OCI-LY1 (cell line): ENCODE data around the gene TRIO.

ENCODE experiments used
- H2AFZ ChIP-seq: fragments of 200-600 bp; sonication (generic), shearing (Covaris generic); 2 replicates; pipeline ENCODE4 v1.6.0; 2014; ENCODE audit warnings: antibody characterized with exemption, mild to moderate bottlenecking, low read length
- H3F3A ChIP-seq: fragments of 200-600 bp; sonication (generic), shearing (Covaris generic); 2 replicates; pipeline ENCODE4 v1.6.0; 2014; ENCODE audit warnings: mild to moderate bottlenecking, antibody characterized with exemption, low read length, moderate library complexity; ENCODE audit not compliant: insufficient read depth
- H3K27ac ChIP-seq: fragments of 200-600 bp; sonication (generic); 2 replicates; pipeline ENCODE4 v1.5.1; 2014; ENCODE audit warnings: low read length, mixed run types, mild to moderate bottlenecking, low read depth; ENCODE audit not compliant: poor library complexity, severe bottlenecking
- H3K27me3 ChIP-seq: fragments of 200-600 bp; sonication (generic); 2 replicates; pipeline ENCODE4 v1.6.0; 2014; ENCODE audit warnings: antibody characterized with exemption, mild to moderate bottlenecking, low read length, moderate library complexity; ENCODE audit not compliant: insufficient read depth
- H3K36me3 ChIP-seq: fragments of 200-600 bp; sonication (generic); 2 replicates; pipeline ENCODE4 v1.6.1; 2014; ENCODE audit warnings: mild to moderate bottlenecking, antibody characterized with exemption, low read length, moderate library complexity, mixed read lengths; ENCODE audit not compliant: insufficient read depth
- H3K4me1 ChIP-seq: fragments of 200-600 bp; sonication (generic); 2 replicates; pipeline ENCODE4 v1.5.1; 2014; ENCODE audit warnings: mild to moderate bottlenecking, low read length, moderate library complexity; ENCODE audit not compliant: insufficient read depth, severe bottlenecking
- H3K4me2 ChIP-seq: fragments of 200-600 bp; sonication (generic), shearing (Covaris generic); 2 replicates; pipeline ENCODE4 v1.6.1; 2014; ENCODE audit warnings: low read length
- H3K4me3 ChIP-seq: fragments of 200-600 bp; sonication (generic); 2 replicates; pipeline ENCODE4 v1.5.1; 2014; ENCODE audit warnings: low read length, low read depth, mild to moderate bottlenecking, mixed read lengths; ENCODE audit not compliant: poor library complexity, severe bottlenecking
- H3K79me2 ChIP-seq: fragments of 200-600 bp; shearing (Covaris generic); 2 replicates; pipeline ENCODE4 v1.6.1; 2016; ENCODE audit warnings: mixed run types, low read length, mixed read lengths; ENCODE audit not compliant: insufficient read depth
- H3K9ac ChIP-seq: fragments of 200-600 bp; sonication (generic), shearing (Covaris generic); 2 replicates; pipeline ENCODE4 v1.6.1; 2014; ENCODE audit warnings: mild to moderate bottlenecking, low read length, mixed read lengths
- H3K9me2 ChIP-seq: fragments of 200-600 bp; sonication (generic), shearing (Covaris generic); 2 replicates; pipeline ENCODE4 v1.6.1; 2014; ENCODE audit warnings: low read depth, mild to moderate bottlenecking, low read length, mixed read lengths
- H3K9me3 ChIP-seq: fragments of 200-600 bp; shearing (Covaris generic); 2 replicates; pipeline ENCODE4 v1.6.1; 2014; ENCODE audit warnings: low read length, mixed read lengths
- H4K20me1 ChIP-seq: fragments of 200-600 bp; sonication (generic), shearing (Covaris generic); 2 replicates; pipeline ENCODE4 v1.6.0; 2016; ENCODE audit warnings: mild to moderate bottlenecking, low read length; ENCODE audit not compliant: insufficient read depth
- EZH2 ChIP-seq: fragments of 200-600 bp; sonication (generic), shearing (Covaris generic); IDR thresholded peaks from 2 replicates; pipeline ENCODE4 v1.8.0; 2017; ENCODE audit warnings: borderline replicate concordance, mixed run types, mild to moderate bottlenecking, antibody characterized with exemption, low read length, moderate library complexity, mixed read lengths
- TF ChIP-seq, protein P1 (sequence below): fragments of 200-600 bp; sonication (generic), shearing (Covaris generic); IDR thresholded peaks from 2 replicates; pipeline ENCODE4 v1.5.1; 2017; ENCODE audit warnings: mild to moderate bottlenecking, antibody characterized with exemption, low read length, moderate library complexity, mixed read lengths

TRIO gene

DNA sequence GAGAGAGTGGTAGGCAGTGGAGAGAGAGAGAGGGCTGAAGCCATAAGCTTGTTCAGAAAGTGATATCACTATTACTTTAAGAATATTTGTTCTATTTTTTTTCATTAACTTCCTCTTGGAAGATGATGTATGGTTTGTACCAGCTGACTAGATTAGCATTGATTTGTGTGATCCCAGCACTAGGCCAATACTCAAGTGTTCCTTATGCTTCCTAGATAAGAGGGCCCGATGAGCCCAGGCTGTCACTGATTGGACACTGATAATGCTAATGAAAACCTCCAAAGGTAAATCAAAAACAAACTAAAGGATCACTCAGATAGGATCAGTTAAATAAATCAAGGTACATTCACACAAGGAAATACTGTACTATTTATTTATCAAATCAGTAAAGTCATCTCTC lies 385.8 kb downstream of the TRIO start:
- Histone ChIP-seq H3K4me2 (no peak overlapping the region), H3K27ac (no peak overlapping the region), H3K27me3 (no peaks in the 10 kb centered on the region), H3K79me2 (no peaks in the 10 kb centered on the region), H3K9me3 (no peaks in the 10 kb centered on the region), H3K4me1 (no peaks in the 10 kb centered on the region), H3K36me3 (no peaks in the 10 kb centered on the region), H3K9ac (no peak overlapping the region), H3K9me2 (no peaks in the 10 kb centered on the region), H3F3A (no peaks in the 10 kb centered on the region), H4K20me1 (no peaks in the 10 kb centered on the region), H2AFZ (no peak overlapping the region), H3K4me3 (no peak overlapping the region)
- TF ChIP-seq, protein P1, sequence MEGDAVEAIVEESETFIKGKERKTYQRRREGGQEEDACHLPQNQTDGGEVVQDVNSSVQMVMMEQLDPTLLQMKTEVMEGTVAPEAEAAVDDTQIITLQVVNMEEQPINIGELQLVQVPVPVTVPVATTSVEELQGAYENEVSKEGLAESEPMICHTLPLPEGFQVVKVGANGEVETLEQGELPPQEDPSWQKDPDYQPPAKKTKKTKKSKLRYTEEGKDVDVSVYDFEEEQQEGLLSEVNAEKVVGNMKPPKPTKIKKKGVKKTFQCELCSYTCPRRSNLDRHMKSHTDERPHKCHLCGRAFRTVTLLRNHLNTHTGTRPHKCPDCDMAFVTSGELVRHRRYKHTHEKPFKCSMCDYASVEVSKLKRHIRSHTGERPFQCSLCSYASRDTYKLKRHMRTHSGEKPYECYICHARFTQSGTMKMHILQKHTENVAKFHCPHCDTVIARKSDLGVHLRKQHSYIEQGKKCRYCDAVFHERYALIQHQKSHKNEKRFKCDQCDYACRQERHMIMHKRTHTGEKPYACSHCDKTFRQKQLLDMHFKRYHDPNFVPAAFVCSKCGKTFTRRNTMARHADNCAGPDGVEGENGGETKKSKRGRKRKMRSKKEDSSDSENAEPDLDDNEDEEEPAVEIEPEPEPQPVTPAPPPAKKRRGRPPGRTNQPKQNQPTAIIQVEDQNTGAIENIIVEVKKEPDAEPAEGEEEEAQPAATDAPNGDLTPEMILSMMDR, result no peak
- TF ChIP-seq EZH2, result no peak

DNA sequence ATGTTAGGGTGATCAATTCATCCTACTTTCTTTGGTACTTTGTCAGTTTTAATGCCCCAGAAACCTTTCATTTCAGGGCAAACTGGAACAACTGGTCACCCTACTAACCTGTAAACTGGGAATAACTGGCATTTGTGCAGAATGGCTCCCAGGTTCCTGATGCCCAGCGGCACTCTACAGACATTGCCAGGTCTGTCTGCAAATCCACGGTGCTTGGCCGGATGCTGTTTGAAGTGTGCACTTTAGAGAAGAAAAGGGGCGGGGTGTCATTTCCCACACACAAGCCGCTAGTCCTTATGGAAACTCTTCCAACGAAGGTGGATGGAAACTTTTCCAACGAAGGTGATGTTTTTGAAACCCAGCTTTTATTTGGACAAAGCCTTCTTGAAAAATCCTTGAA lies 388.5 kb downstream of the TRIO start:
- H3K4me2 ChIP-seq, result no peak overlapping the region
- TF ChIP-seq EZH2, result no peak
- TF ChIP-seq, protein P1, result no peak
- H3K9me3 ChIP-seq, result no peaks in the 10 kb centered on the region
- no peak overlapping the region for H3K27ac ChIP-seq
- H3K27me3 ChIP-seq, result no peaks in the 10 kb centered on the region
- H3K36me3 ChIP-seq, result no peaks in the 10 kb centered on the region
- H3K9ac ChIP-seq, result no peak overlapping the region
- H3K4me3 ChIP-seq, result no peak overlapping the region
- no peaks in the 10 kb centered on the region for H3F3A ChIP-seq
- no peak overlapping the region for H2AFZ ChIP-seq
- no peaks in the 10 kb centered on the region for H3K4me1 ChIP-seq
- H4K20me1 ChIP-seq, result no peaks in the 10 kb centered on the region
- H3K9me2 ChIP-seq, result no peaks in the 10 kb centered on the region
- H3K79me2 ChIP-seq, result no peaks in the 10 kb centered on the region

DNA sequence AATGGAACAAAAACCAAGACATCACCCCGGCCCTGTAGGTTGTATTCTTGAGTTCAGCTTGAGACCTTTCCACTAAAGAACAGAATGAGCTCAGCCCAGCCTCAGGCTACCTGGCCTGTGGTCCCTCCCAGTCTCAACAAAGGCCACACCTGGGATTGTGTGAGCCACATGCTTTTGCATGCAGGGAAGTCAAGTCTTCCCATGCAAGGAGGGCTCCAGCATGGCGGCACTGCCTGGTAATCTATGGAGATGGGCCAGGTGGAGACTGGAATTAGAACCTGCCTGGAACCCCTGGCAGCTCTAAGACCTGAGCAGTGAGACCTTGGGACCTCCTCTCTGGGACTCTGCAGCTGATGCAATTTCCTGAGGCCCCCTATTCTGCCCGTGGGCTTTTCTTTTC lies 389.0 kb downstream of the TRIO start:
- H3K36me3 ChIP-seq, result no peaks in the 10 kb centered on the region
- no peak overlapping the region for H3K4me3 ChIP-seq
- no peak overlapping the region for H3K27ac ChIP-seq
- no peaks in the 10 kb centered on the region for H4K20me1 ChIP-seq
- TF ChIP-seq, protein P1, result no peak
- no peak for TF ChIP-seq EZH2
- H3K4me1 ChIP-seq, result no peaks in the 10 kb centered on the region
- no peak overlapping the region for H3K4me2 ChIP-seq
- H3K79me2 ChIP-seq, result no peaks in the 10 kb centered on the region
- no peaks in the 10 kb centered on the region for H3K27me3 ChIP-seq
- H3K9me2 ChIP-seq, result no peaks in the 10 kb centered on the region
- no peak overlapping the region for H3K9ac ChIP-seq
- H3K9me3 ChIP-seq, result no peaks in the 10 kb centered on the region
- no peak overlapping the region for H2AFZ ChIP-seq
- H3F3A ChIP-seq, result no peaks in the 10 kb centered on the region
